ENCODE data around the gene CIT.
A peak's percentile ranks its signal among the peaks of the same experiment; 100 is the strongest.

DNA sequence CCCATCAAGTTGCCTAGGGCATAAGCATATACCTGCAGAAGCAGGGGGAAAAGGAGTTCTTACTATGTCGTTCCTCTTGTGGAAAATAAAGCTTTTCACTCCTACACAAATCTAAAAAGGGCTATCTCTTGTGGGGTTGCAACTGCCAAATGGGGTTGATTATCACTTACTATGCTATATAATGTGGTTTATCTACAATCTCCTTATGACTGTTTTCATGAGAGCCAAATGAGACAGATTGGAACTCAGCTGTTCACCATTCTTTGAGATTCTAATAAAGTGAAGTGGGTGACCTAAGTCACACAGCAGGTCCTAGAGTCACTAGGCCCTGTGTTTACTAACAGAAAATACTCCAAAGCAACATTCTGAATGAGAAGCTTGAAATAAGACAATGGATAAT, 47.7 kb downstream of the CIT start:
- TF ChIP-seq JUNB (IDR thresholded peaks at IDR 0.05) = peak; percentile 77
- TF ChIP-seq FOXK2 (IDR thresholded peaks at IDR 0.05) = no peak
- no peak for TF ChIP-seq CTCF (IDR thresholded peaks at IDR 0.05 in 2 of 3, conservative IDR thresholded peaks at IDR 0.05 in 1 of 3; ENCODE audit: control insufficient read depth in 2 of 3, extremely low read depth in 1 of 3, insufficient read depth in 1 of 3, low read depth in 3 of 3, low read length in 3 of 3)
- no peak for TF ChIP-seq EP300 (IDR thresholded peaks at IDR 0.05; ENCODE audit: borderline replicate concordance in 1 of 2, control insufficient read depth in 1 of 2, low read depth in 2 of 2, low read length in 2 of 2)
- TF ChIP-seq SREBF2 (IDR thresholded peaks at IDR 0.05; ENCODE audit: low read length) = no peak
- no peak for TF ChIP-seq REST (IDR thresholded peaks at IDR 0.05; ENCODE audit: low read depth, low read length)
- no peak for TF ChIP-seq MYC (IDR thresholded peaks at IDR 0.05; ENCODE audit: insufficient read depth, insufficient read length, insufficient replicate concordance, low read length, severe bottlenecking)
- TF ChIP-seq CHD1 (IDR thresholded peaks at IDR 0.05; ENCODE audit: low read depth, low read length) = no peak
- TF ChIP-seq NBN (IDR thresholded peaks at IDR 0.05) = no peak
- 0 out of 2 replicates have a peak, but pooled peaks have one; percentile 24 for TF ChIP-seq CBFB (IDR thresholded peaks at IDR 0.05; ENCODE audit: low read depth)
- no peak for TF ChIP-seq SUZ12 (IDR thresholded peaks at IDR 0.05; ENCODE audit: unreplicated experiment)
